Endometrial microvascular endothelial cells (primary cell): Measurements from ENCODE around the gene ATP8B4. TPM values are rescaled to one million over a fixed set of nuclear protein-coding genes. Genes with fewer than 3 reads are reported as not detected.

Experiments
- in situ Hi-C: cut with HindIII; loops from 2 replicates; pipeline ENCODE4 v1.10.0; 2017; ENCODE audit warnings: low sequenced_read_pairs, low pct_unique_long_range_greater_than_20kb; ENCODE audit errors: inconsistent ontology term
- total RNA-seq: library from RNA; depleted of rRNA; stranded (reverse); fragments of >200 nt; gene quantifications from one replicate; pipeline ENCODE4 v1.2.3, GENCODE V29; 2015; ENCODE audit errors: inconsistent ontology term

Gene ATP8B4
- total RNA-seq, 1 donor from 2014 or later = not detected

DNA sequence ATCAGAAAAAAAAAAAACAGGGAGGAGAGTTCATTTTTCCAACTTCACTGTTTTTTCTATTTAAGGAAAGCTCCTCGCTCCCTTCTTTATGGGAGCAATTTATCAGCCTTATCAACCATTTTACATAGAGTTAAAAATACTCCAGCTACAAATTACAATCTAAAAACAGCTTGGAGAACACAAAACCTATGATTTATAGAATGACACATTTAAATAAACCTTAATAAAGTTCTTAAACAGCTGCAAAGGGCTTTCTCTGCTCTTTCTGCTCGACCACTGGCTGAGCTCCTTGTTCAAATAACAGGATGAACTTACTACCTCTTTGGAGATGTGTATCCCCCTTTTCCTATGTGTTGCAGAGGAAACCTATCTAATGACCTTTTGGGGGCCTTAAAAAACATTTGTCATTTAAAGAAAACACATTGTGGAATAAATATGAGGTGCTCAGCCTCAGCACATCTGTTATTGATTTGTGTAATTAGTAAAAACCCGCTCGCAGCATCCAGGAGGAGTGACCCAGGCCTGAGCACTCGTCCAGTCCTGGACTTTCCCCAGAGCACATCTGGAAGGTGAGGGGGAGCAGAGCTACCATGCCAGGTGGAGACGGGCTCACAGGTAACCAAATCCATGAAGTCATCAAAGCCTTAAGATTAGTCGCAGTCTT is 231.2 kb downstream of the ATP8B4 start:
- in situ Hi-C loops = no loop called here

GRCh38 chr15:49883121-49883520 is 235.9 kb downstream of the ATP8B4 start:
- in situ Hi-C loops = no loop called here

DNA sequence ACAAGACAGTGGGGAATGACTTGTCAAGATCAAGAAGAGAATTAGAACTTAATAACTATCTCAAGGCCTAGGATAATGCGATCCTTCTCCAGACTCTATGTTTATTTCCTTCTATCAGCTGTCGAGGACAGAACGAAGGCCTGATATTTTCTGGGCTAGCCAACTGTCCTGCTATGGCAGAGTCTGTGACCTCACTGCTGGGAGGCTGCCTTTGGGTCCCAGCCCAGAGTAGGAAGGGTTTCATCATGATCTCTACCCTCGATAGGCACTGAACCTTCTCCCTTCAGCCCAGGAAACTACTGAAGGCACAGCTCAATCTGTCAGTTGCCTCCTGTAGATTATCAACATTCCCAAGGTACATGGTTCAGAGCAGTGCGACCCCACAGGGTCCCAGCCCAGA is 237.2 kb downstream of the ATP8B4 start:
- in situ Hi-C loops = no loop called here

DNA sequence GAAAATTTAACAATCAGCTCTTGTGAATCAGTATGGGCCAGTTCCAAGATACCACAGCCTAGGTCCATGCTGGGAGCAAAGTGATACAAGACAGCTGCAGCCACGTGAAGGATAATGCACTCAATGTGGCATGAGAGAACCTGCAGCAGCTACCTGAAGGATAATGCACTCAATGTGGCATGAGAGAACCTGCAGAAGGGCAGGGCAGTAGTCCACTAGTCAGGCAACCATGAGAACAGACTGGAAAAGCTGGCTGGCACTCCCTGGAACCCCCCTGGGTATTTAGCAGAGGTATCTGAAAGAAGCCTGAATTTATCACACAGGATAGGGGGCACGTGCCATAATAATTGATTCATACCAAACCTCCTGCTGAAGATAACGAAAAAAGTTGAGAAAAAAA is 237.6 kb downstream of the ATP8B4 start:
- in situ Hi-C loops = no loop called here

GRCh38 chr15:49877873-49878521 is 241.0 kb downstream of the ATP8B4 start:
- in situ Hi-C loops = no loop called here

GRCh38 chr15:49877117-49877872 is 241.7 kb downstream of the ATP8B4 start:
- in situ Hi-C loops = no loop called here

DNA sequence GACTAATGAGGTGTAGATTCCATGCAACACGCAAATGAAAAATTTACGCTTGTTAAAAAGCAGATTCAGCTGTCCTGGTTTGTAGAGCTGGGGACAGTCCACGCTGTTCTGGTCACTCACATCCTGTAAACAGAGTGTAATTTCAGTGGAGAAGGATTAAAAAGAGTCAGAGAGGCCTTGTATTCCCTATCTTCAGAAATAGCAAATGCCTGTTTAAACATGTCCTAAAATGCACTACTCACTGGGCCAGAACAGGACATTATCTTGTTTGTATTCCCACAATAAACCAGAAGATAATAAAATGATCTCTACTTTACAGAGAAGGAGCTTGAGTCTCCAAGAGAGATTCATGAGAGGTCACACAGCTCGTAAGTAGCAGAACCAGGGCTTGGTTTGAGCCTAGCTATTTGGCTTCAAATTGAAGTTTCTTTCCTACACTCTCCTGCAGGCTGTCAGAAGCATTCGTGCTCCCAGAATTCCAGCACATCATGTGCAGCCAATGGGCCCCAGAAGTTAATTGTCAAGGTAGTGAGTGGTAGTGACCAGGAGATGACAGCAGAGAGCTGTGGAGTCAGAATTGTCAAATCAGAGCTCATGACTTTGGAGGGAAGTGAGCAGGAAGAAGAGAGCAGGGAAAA is 242.5 kb downstream of the ATP8B4 start:
- in situ Hi-C loops = no loop called here

DNA sequence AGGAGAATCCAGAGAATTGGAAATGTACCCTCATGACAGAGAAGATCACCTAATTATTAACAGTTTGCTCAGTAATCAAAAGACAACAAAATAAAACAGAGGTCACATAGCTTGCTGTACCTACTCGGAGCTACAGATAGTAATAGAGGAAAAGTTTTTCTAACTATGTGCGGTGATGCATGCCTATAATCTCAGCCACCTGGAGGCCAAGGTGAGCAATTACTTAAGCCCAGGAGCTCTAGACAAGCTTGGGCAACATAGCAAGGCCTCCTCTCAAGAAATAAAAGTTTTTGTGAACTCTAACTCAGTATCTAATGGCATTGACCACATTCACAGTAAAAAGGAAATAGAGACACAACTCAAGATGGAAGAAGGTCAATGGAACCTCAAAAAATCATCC is 243.6 kb downstream of the ATP8B4 start:
- in situ Hi-C loops = no loop called here

GRCh38 chr15:49870472-49870871 is 248.6 kb downstream of the ATP8B4 start:
- in situ Hi-C loops = no loop called here

GRCh38 chr15:49868348-49868747 is 250.7 kb downstream of the ATP8B4 start:
- in situ Hi-C loops = no loop called here

DNA sequence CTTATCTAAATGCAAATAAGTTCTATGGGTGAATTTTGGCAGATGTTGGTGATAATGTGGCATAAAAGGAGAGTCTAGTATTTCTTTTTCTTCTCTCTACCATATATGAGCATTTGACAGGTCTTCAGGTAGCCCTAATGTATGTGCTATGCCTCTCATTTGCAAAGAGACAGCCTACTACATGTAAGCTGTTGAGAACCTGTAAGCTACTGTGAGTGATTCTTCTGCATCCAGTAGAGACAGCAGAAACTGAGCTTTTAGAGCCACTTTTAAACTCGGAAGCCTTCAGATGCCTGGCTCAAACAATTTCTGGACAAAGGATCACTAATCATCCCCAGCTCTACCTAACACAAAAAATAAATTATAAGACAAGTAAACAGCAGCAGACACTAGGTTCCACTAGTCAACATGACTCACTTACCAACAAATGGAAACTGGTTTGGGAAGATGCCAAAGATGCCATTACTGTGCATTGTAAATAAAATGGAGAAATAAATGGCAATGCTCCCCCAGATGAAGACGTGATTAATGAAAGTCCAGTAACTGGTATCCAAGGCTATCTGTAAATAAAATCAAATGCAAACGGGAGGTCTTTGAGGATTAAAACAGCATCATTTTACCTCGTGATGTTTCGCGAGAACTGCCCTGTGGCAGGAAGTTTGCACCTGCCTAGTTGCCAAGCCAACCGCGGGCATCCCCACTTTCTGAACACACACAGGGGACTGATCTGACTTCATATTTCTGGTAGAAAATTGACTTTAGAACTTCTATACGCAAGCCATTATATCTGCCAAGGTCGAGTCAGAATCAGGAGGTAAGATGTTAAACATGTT is 252.9 kb downstream of the ATP8B4 start:
- in situ Hi-C loops = no loop called here

DNA sequence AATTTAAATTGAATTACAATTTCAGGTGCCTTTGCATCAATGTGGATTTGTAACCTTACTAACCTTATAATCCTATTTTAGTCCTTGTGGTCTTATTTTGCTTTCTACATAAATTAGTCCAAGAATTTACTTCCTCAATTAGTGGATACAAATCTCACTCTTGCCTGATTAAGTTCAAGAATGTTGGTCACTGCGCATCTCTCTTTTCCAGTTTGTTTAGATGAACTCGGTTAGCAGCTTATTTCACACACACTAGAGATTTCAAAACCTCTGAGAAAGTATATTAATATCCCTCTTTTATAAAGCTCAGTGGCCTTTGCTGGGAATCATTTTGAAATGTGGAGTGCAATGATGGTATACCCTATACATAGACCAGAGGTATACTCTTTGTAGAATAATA is 254.8 kb downstream of the ATP8B4 start:
- in situ Hi-C loops = no loop called here

DNA sequence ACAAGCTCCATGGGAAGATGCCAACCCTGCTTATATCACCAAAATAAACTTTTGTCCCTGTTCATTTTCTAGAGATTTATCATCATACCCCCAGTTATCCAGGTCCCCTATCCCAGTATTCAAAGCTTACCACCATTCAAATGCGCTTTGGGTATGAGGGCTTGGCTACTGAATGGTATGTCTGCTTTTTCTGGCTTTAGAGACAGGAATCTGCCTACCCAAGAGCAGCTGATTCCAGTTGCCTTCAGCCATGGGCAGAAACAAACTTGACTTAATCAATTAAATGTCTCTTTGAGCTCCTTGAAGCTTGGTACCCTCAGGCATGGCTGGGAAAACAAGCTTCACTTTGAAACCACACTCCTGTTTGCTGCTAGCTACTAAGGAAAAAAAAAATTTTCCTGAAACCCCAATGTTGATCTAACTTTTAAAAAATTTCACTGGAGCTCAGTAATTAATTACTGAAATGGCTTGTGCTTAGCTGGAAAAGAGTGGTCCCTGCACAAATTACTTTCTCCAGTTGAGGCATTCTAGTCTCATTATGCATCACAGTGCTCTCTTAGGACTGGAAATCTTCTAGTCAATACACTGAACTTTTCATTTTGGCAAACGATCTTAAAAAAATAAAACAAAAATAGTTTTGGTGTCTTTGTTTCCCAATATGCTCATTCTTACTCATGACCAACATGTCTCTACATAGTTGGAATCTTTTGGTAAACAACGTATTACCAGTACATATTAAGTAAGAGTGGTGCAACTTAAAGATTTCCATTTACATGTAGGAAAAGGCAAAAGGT is 255.4 kb downstream of the ATP8B4 start:
- in situ Hi-C loops = no loop called here

GRCh38 chr15:49860101-49860500 is 258.9 kb downstream of the ATP8B4 start:
- in situ Hi-C loops = no loop called here

DNA sequence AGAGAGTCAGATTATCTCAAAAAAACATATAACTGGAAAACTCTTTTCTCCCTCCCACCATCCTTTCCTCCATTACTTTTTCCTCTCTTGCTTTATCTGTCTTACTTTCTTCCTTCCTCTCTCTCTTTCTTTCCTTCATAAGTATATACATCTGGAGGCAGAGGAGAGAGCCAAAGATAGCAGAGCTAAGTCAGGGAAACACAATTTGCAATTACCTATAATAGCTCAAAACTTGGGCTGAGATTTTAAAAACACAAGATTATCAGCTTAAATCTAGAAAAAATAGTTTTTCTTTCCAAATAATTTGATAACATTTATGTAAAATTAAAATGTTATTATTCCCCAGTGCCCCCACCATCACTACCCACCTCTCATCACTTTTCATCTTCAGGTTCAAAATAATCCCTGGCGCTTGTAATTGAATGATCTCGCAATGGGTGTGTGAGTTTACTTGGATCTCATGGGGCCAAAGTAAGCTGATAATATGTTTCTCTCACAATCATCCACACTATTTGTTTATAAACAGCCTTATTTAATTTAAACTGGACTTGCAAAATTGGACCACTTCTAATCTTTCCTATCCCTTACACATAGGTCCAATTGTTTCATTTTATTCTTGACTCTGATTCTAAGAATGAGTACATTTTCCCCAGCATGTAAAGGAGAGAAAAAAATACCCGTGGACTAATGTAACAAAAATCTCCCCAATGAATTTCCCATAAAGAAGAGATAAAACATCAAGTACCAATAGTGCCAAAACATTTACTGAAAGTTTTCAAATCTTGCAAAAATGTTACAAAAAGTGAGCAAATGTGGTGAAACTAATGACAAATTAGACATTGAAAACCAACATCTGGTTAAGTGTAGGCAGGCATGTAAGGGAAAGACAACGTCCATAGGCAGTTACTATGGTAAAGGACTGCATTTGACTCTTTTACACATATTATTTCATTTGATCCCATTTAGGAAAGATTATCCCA is 261.2 kb downstream of the ATP8B4 start:
- in situ Hi-C loops = no loop called here

DNA sequence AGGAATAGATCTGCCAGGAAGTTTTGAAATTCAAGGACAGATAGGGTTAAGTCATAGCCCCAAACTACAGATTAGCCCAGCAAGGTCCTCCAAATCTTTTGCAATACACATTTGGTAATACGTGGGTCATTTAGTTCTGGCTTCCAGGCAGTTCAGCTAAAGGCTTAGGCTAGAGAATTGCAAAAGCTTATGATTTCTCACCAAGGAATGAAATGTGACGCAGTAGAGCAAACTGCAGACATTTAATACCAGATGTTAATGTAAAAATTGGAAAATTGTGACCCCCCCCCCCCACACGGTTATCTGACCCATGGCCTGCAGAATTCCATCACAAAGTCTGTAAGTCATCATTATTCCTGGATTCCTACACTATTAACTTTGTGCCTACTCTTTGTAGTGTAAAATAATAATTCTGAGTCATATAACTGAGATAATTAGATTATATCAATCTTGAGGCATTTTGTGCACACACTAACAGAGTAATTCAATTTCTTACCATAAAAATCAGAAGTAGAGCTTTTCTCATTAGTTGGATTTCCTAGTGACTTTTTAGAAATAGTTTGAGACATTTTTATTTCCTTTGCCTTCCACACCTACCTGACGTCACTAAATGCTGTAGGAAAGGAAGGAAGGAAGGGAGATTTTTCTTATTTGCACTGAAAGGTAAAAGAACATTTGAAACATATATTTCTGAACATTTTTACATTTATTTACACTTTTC is 263.0 kb downstream of the ATP8B4 start:
- in situ Hi-C loops = no loop called here
